Measurements from ENCODE around the gene PRLR. TPM values are rescaled to one million over a fixed set of nuclear protein-coding genes. Genes with fewer than 3 reads are reported as not detected.

The PRLR gene
- total and polyA plus RNA-seq, 2 of the 13 experiments (the other 11 are each of a cell fraction or from before 2014, with no cell fraction given): 12.2 to 13.3 TPM

DNA sequence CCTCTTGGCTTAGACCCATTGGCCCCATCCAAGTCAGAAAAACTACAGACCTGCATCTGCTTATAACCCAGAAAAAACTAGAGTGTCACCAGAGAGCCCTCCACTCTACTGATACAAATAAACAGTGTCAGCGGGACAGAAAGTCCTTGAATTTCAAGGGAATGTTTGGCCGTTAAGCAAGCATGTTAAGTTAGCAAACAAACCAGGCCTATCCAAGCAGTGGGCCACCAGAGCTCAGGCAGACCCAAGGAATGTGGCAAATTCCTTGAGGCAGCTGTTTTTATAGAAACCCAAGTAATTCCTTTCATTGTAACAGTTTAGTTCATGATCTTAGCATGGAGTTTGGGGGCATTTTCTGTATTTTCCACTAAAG lies 70.9 kb downstream of the PRLR start (continued):
- TF ChIP-seq, protein P1, sequence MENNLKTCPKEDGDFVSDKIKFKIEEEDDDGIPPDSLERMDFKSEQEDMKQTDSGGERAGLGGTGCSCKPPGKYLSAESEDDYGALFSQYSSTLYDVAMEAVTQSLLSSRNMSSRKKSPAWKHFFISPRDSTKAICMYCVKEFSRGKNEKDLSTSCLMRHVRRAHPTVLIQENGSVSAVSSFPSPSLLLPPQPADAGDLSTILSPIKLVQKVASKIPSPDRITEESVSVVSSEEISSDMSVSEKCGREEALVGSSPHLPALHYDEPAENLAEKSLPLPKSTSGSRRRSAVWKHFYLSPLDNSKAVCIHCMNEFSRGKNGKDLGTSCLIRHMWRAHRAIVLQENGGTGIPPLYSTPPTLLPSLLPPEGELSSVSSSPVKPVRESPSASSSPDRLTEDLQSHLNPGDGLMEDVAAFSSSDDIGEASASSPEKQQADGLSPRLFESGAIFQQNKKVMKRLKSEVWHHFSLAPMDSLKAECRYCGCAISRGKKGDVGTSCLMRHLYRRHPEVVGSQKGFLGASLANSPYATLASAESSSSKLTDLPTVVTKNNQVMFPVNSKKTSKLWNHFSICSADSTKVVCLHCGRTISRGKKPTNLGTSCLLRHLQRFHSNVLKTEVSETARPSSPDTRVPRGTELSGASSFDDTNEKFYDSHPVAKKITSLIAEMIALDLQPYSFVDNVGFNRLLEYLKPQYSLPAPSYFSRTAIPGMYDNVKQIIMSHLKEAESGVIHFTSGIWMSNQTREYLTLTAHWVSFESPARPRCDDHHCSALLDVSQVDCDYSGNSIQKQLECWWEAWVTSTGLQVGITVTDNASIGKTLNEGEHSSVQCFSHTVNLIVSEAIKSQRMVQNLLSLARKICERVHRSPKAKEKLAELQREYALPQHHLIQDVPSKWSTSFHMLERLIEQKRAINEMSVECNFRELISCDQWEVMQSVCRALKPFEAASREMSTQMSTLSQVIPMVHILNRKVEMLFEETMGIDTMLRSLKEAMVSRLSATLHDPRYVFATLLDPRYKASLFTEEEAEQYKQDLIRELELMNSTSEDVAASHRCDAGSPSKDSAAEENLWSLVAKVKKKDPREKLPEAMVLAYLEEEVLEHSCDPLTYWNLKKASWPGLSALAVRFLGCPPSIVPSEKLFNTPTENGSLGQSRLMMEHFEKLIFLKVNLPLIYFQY (CRISPR knock-in tag; IDR thresholded peaks at IDR 0.05; ENCODE audit: borderline replicate concordance): peak; percentile 40; the same call in 1 of the 2 replicates
- TF ChIP-seq, protein P2, sequence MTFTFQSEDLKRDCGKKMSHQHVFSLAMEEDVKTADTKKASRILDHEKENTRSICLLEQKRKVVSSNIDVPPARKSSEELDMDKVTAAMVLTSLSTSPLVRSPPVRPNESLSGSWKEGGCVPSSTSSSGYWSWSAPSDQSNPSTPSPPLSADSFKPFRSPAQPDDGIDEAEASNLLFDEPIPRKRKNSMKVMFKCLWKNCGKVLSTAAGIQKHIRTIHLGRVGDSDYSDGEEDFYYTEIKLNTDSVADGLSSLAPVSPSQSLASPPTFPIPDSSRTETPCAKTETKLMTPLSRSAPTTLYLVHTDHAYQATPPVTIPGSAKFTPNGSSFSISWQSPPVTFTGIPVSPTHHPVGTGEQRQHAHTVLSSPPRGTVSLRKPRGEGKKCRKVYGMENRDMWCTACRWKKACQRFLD (CRISPR knock-in tag; IDR thresholded peaks at IDR 0.05; ENCODE audit: borderline replicate concordance): no peak
- TF ChIP-seq MXI1 (IDR thresholded peaks at IDR 0.05; ENCODE audit: borderline replicate concordance, low read depth, low read length) (no peak), ZNF30 (CRISPR knock-in tag; IDR thresholded peaks at IDR 0.05) (no peak), POGZ (CRISPR knock-in tag; IDR thresholded peaks at IDR 0.05) (peak; percentile 71), POLR2G (IDR thresholded peaks at IDR 0.05; ENCODE audit: low read depth, low read length) (no peak), KDM3A (CRISPR knock-in tag; IDR thresholded peaks at IDR 0.05; ENCODE audit: low read depth) (no peak), ZNF33A (CRISPR knock-in tag; IDR thresholded peaks at IDR 0.05; ENCODE audit: borderline replicate concordance) (no peak), KDM1A (CRISPR knock-in tag; IDR thresholded peaks at IDR 0.05) (no peak), ZKSCAN8 (CRISPR knock-in tag; IDR thresholded peaks at IDR 0.05; ENCODE audit: borderline replicate concordance) (no peak), ZNF713 (CRISPR knock-in tag; IDR thresholded peaks at IDR 0.05) (no peak), HCFC1 (IDR thresholded peaks at IDR 0.05; ENCODE audit: low read depth, low read length) (no peak), ZFAT (CRISPR knock-in tag; conservative IDR thresholded peaks at IDR 0.05) (no peak), ZFP36 (IDR thresholded peaks at IDR 0.05; ENCODE audit: borderline replicate concordance, low read depth, low read length, partially characterized antibody) (no peak)
- TF ChIP-seq, protein P3, sequence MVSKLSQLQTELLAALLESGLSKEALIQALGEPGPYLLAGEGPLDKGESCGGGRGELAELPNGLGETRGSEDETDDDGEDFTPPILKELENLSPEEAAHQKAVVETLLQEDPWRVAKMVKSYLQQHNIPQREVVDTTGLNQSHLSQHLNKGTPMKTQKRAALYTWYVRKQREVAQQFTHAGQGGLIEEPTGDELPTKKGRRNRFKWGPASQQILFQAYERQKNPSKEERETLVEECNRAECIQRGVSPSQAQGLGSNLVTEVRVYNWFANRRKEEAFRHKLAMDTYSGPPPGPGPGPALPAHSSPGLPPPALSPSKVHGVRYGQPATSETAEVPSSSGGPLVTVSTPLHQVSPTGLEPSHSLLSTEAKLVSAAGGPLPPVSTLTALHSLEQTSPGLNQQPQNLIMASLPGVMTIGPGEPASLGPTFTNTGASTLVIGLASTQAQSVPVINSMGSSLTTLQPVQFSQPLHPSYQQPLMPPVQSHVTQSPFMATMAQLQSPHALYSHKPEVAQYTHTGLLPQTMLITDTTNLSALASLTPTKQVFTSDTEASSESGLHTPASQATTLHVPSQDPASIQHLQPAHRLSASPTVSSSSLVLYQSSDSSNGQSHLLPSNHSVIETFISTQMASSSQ (IDR thresholded peaks at IDR 0.05; ENCODE audit: low read depth): 0 out of 2 replicates have a peak, but pooled peaks have one; percentile 37
- TF ChIP-seq, protein P3 (CRISPR knock-in tag; IDR thresholded peaks at IDR 0.05; ENCODE audit: borderline replicate concordance): no peak; the same call in 1 of the 2 replicates
- TF ChIP-seq, protein P4, sequence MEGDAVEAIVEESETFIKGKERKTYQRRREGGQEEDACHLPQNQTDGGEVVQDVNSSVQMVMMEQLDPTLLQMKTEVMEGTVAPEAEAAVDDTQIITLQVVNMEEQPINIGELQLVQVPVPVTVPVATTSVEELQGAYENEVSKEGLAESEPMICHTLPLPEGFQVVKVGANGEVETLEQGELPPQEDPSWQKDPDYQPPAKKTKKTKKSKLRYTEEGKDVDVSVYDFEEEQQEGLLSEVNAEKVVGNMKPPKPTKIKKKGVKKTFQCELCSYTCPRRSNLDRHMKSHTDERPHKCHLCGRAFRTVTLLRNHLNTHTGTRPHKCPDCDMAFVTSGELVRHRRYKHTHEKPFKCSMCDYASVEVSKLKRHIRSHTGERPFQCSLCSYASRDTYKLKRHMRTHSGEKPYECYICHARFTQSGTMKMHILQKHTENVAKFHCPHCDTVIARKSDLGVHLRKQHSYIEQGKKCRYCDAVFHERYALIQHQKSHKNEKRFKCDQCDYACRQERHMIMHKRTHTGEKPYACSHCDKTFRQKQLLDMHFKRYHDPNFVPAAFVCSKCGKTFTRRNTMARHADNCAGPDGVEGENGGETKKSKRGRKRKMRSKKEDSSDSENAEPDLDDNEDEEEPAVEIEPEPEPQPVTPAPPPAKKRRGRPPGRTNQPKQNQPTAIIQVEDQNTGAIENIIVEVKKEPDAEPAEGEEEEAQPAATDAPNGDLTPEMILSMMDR (CRISPR knock-in tag; IDR thresholded peaks at IDR 0.05): no peak
- TF ChIP-seq, protein P5, sequence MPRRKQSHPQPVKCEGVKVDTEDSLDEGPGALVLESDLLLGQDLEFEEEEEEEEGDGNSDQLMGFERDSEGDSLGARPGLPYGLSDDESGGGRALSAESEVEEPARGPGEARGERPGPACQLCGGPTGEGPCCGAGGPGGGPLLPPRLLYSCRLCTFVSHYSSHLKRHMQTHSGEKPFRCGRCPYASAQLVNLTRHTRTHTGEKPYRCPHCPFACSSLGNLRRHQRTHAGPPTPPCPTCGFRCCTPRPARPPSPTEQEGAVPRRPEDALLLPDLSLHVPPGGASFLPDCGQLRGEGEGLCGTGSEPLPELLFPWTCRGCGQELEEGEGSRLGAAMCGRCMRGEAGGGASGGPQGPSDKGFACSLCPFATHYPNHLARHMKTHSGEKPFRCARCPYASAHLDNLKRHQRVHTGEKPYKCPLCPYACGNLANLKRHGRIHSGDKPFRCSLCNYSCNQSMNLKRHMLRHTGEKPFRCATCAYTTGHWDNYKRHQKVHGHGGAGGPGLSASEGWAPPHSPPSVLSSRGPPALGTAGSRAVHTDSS (CRISPR knock-in tag; conservative IDR thresholded peaks at IDR 0.05): no peak
